ENCODE measurements around the gene PEX5L.
"Not testable (repeated sequence)": the region's sequence is repeated elsewhere in the genome, so short reads cannot be mapped to it uniquely, and the experiment has no call there.

PEX5L gene

DNA sequence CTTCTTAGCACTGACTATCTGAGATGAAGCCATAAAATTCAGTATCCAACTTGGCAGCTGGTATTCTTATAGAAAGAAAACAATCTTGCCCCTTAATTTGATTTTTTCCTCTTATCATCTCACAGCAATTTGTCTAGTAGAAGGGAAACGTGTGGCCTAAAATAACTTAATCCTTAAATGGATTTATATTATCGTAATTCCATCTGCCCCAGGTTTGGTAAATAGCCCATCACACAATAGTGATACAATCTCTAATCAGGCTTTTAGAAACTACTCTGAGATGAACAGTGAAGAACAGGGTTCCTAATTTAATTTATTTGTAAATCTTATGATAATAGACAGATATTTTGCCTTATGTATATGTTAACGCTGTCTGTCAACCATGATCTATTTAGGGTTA is 24.8 kb downstream of the PEX5L start:
- DNase-seq (ENCODE audit: low read depth, low spot score) = no peak

- not testable (repeated sequence) for DNase-seq (ENCODE audit: low read depth, low spot score)
Observed at GRCh38 chr3:180008318-180008717, 28.4 kb downstream of the PEX5L start.

GRCh38 chr3:180004542-180004941 is 32.2 kb downstream of the PEX5L start:
- DNase-seq (ENCODE audit: low read depth, low spot score) = no peak

DNA sequence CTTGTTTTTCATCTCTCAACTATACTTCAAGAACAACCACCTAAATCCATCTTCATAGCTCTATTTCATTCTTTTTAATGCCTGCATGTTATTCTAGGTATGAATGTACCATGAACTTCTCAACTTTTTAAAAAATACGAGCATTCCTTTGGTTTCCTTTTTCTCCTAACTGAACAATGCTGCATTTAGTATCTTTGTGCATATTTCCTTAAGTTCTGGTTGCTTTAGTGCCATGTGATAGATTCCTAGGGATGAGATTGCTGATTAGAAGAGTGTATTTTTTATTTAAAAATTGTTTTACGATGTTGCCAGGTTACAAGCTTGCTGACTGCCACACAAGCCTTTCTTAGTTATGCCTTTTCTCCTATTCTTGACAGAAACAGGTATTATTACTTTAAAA is 34.7 kb downstream of the PEX5L start:
- DNase-seq (ENCODE audit: low read depth, low spot score) = no peak

- no peak for DNase-seq (ENCODE audit: low read depth, low spot score)
Observed at GRCh38 chr3:180000500-180000899, 36.2 kb downstream of the PEX5L start.

GRCh38 chr3:179995406-179995805 is 41.3 kb downstream of the PEX5L start:
- DNase-seq (ENCODE audit: low read depth, low spot score) = no peak

DNA sequence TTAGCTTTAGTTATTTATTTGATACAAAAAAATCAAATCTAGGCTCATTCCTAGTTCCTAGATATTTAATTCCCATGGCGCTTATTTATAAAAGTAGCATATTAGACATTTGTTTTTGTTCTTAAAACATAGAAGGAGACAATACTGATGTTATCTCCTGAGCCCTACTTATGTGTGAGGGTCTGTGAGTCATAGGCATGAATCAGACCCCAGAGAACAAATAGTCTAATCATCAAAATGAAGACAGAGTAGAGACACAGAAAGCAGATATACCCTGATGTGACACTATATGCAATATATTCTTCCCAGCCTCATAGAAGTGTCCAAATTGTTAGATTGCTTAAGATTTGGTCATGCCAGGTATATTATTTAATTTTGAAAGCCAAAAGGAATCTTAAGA is 44.9 kb downstream of the PEX5L start:
- DNase-seq (ENCODE audit: low read depth, low spot score) = no peak

- no peak for DNase-seq (ENCODE audit: low read depth, low spot score)
Observed at GRCh38 chr3:179991104-179991503, 45.6 kb downstream of the PEX5L start.

DNA sequence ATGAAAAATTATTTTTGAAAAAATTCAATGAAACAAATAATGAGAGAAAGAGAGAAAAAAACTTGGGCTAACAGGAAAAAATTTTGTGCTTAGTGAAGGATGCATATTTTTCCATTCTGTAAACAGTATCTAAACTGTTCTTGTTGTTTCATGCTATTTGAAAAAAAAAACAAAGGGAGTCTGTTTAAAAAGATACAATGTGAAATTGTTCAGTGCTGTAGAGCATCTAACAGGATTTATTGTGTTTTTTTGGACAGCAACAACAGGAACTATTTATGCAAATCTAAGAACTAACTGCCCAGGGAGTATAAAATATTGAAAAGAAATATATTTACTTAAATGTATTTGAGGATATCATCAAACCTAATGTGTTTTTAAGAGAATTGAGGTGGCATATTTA is 55.1 kb downstream of the PEX5L start:
- DNase-seq (ENCODE audit: low read depth, low spot score) = no peak

GRCh38 chr3:179977356-179977755 is 59.4 kb downstream of the PEX5L start:
- DNase-seq (ENCODE audit: low read depth, low spot score) = no peak

DNA sequence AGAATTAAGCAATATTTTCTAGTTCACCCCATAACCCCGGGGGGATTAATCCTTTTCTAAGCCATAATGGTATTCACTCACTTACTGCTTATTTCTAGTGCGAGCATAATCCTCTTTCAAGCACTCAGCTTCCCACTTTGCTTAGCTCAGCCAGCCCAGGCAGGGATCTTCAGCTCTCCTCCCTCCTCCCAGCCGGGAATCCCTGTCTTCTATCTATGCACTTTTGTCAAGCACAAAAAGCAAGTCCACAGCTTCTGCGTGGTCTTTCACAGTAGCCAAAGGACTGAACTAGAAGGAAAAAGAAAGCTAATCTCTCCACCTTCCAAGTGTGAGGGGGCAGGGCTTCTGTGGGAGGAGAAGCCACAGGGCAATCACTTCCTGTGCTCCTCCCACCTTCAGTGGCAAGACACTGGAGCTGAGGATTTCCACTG is 62.8 kb downstream of the PEX5L start:
- DNase-seq (ENCODE audit: low read depth, low spot score) = no peak

DNA sequence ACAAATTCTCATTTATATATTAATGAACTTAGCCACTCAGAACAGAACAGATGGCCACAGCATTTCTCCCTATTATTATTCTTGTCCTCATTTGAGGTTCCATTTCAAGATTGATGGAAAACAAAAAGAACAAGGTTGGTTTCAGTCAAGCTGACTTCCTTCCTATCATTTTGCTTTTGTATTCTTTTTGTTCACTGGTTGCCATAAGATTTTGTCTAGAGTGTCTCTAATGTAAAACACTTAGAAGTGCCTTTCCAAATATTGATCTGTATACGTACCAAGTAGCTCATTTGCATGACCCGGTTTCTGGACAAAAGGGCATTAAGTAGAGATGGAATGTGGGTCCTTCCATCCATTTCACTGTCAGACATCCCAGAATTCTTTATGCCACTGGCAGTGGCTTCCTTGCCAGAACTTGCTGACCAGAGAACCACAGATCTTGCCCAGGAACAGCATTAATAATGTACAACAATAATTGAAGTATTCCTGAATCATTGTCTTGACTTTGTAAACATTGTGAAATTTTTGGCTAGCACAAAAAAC is 63.8 kb downstream of the PEX5L start:
- no peak for DNase-seq (ENCODE audit: low read depth, low spot score)

GRCh38 chr3:179971280-179971679 is 65.5 kb downstream of the PEX5L start:
- no peak for DNase-seq (ENCODE audit: low read depth, low spot score)

- no peak for DNase-seq (ENCODE audit: low read depth, low spot score)
Observed at GRCh38 chr3:179970746-179971145, 66.0 kb downstream of the PEX5L start.

GRCh38 chr3:179969525-179969924 is 67.2 kb downstream of the PEX5L start:
- DNase-seq (ENCODE audit: low read depth, low spot score) = no peak

DNA sequence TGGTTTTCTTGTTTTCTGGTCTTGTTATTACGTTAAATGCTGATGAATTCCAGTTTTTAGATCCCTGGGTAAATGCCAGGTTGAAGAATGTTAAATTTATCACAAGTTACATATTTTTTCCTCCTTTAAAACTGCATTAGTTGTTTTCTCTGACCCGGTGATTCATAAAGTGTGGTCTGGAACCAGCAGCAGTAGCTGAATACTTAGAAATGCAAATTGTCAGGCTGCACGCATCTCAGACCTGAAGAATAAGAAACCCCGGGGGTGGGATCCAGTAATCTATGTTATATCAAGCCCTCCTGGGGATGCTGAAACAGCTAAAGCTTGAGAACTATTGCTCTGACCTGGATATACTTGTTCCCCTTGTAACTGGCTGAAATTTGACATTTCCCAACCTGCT is 69.1 kb downstream of the PEX5L start:
- DNase-seq (ENCODE audit: low read depth, low spot score) = no peak

DNA sequence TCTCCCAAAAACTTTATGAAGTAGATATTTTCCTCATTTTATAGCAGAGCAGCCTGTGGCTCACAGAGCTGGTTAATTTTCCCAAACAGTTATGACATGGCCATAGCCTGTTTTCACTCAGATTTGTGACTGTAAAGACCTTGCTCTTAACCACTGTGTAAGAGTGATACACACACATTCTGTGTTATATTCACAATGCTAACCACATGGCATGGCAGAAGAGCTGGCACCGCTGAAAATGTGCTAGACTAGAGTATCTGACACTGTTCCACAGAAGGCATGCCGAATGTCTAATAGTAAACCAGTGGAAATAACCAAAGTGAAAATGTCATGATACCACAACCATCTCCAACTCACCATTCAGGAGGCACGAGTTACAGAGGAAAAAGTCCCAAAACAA is 71.8 kb downstream of the PEX5L start:
- no peak for DNase-seq (ENCODE audit: low read depth, low spot score)

DNA sequence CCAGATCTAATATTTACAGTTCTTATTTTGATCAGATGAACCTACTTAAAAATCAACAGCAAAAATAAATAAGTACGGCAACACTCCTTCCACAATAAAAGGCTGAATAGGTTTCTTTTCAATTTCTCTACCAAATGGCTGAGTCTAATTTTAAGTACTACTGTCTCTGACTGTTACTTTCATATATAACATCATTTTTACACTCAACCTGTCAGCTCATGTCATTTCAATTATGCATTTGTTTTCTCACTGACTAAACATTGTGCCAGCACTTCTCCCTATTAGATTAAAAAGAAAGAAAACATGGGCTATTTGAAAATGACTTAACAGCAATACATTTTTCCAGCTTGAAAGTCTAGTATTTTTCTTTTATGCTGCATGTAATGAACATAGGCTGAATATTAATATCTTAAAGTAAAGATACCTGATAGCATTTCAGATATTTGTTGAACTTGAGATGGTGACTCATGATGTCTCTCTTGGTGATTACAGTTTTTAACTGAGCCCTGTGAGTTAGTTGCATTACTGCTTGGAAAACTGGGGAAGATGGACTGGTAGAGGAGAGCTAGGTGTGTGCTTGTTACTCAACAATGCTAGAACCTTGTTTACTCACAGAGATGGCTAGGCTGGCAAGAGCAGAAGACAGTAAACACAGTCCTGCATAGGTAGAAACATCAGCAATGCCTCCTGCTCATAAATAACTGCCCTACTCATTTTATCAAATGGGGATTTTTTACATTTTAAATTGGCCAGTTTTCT is 73.9 kb downstream of the PEX5L start:
- DNase-seq (ENCODE audit: low read depth, low spot score) = no peak

GRCh38 chr3:179961703-179962078 is 75.0 kb downstream of the PEX5L start:
- DNase-seq (ENCODE audit: low read depth, low spot score) = no peak

DNA sequence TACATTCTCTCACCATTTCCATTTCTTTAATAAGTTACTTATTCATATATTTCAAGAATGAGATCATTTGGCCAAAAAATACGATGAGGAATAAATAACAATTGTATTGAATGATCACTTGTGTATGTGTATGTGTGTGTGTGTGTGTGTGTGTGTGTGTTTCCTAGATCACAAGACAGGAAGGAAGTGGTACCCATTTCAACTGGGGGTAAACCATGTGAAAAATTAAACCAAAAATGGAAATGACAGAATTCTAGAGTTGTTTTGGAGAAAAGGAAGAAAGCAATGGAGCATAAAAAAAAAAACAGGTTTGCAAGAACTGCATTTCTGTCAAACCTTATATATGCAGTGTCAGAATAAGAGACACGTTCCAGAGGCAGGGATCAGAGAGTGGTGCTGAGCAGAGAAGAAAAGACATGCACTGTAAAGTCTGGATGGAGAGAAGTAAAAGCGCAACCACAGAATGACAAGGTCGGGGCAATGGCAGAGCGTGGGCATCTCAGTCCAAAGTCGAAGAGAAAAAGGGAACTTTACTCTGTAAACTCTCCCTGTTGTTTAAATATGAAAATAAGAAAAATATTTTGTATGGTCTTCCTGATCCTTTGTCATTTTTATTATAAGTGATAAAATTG is 75.5 kb downstream of the PEX5L start:
- no peak for DNase-seq (ENCODE audit: low read depth, low spot score)

DNA sequence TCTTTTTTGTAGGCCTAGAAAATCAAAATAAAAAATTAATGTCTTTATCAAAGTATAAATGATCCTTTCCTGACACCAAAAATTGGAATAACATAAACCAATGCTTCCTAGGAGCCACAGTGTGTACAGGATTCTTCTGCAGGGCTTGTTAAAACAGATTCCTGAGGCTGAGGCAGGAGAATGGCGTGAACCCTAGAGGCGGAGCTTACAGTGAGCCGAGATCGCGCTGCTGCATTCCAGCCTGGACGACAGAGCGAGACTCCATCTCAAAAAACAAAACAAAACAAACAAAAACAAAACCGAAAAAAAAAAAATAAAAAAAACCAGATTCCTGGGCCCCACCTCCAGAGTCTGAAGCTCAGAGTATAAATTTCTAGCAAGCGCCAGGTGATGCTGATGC is 78.0 kb downstream of the PEX5L start:
- no peak for DNase-seq (ENCODE audit: low read depth, low spot score)

- DNase-seq (ENCODE audit: low read depth, low spot score) = no peak
Observed at GRCh38 chr3:179958143-179958542, 78.6 kb downstream of the PEX5L start.

DNA sequence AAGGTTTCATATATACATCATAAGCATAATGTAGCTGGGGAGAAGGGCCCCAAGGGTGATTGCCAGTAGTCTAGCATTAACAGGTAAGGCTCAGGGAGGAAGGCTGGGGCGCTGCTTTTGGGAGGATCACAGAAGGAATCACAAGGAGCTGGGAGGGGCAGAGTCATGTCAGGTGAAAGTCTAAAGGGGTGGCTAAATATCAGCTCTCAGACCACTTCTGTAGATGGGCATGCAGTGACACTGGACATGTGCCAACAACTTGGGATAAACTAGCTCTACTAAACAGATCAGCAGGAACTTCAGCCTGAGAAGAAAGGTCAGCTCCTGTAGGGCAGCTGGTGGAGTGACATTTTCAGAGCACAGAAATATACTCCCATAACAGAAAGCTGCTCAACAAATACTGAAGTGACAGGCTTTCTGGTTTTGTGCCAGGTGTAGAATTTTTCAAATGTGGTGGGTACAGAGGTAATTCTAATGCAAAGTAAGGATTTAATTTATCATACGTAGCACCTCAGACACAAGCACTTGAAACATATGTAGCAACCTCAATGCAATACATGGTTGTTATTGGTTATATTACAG is 79.4 kb downstream of the PEX5L start:
- DNase-seq (ENCODE audit: low read depth, low spot score) = no peak

Measured in smooth muscle cell of the brain vasculature (primary cell).